GM06990 (cell line): ENCODE measurements around the gene CBR3.

Experiments used
- DNase-seq: peaks from one replicate; pipeline ENCODE4 v3.0.0-alpha.2; 2011; ENCODE audit not compliant: insufficient read length; ENCODE audit errors: extremely low read depth
- H3K27me3 ChIP-seq: replicated peaks from 2 replicates; pipeline ENCODE4 v1.6.0; 2011; ENCODE audit warnings: low read length; ENCODE audit not compliant: control insufficient read depth, insufficient read depth
- H3K36me3 ChIP-seq: 2 replicates; pipeline ENCODE4 v1.5.1; 2011; ENCODE audit warnings: low read length; ENCODE audit not compliant: control insufficient read depth, insufficient read depth
- H3K4me3 ChIP-seq: replicated peaks from 2 replicates; pipeline ENCODE4 v1.5.1; 2011; ENCODE audit warnings: low read depth, mild to moderate bottlenecking, control low read depth, low read length
- CTCF ChIP-seq: IDR thresholded peaks from 2 replicates; pipeline ENCODE4 v1.5.1; 2011; ENCODE audit warnings: low read length, control low read depth, mild to moderate bottlenecking, inconsistent platforms; ENCODE audit not compliant: insufficient read depth, poor library complexity, severe bottlenecking

Gene CBR3

GRCh38 chr21:36103434-36103833 is 31.4 kb upstream of the CBR3 start:
- no peak for DNase-seq
- H3K36me3 ChIP-seq: no peaks in the 10 kb centered on the region
- TF ChIP-seq CTCF: no peak
- no peak overlapping the region for H3K4me3 ChIP-seq
- no peaks in the 10 kb centered on the region; the same call in 1 of the 2 replicates for H3K27me3 ChIP-seq

GRCh38 chr21:36104317-36105300 is 30.3 kb upstream of the CBR3 start:
- H3K27me3 ChIP-seq: no peaks in the 10 kb centered on the region; the same call in 1 of the 2 replicates
- TF ChIP-seq CTCF: peak; percentile 54
- no peak overlapping the region for H3K4me3 ChIP-seq
- no peaks in the 10 kb centered on the region for H3K36me3 ChIP-seq
- DNase-seq: no peak

- Histone ChIP-seq H3K36me3 (no peaks in the 10 kb centered on the region), H3K4me3 (no peak overlapping the region), H3K27me3 (no peaks in the 10 kb centered on the region; the same call in 1 of the 2 replicates)
- no peak for TF ChIP-seq CTCF
- DNase-seq: no peak
Measured at GRCh38 chr21:36105327-36105842, 29.5 kb upstream of the CBR3 start.

- no peak for DNase-seq
- no peak overlapping the region for H3K4me3 ChIP-seq
- TF ChIP-seq CTCF: no peak
- H3K36me3 ChIP-seq: no peaks in the 10 kb centered on the region
- peaks cover 1% of the 10 kb centered on the region; the same call in 1 of the 2 replicates for H3K27me3 ChIP-seq
Measured at GRCh38 chr21:36109868-36110267, 25.0 kb upstream of the CBR3 start.

- H3K36me3 ChIP-seq: no peaks in the 10 kb centered on the region
- 0 out of 2 replicates have a peak, but pooled peaks cover 1% of the 10 kb centered on the region for H3K27me3 ChIP-seq
- DNase-seq: no peak
- no peak overlapping the region for H3K4me3 ChIP-seq
- TF ChIP-seq CTCF: no peak
Measured at GRCh38 chr21:36111238-36111637, 23.6 kb upstream of the CBR3 start.
